IPS-15b (cell line): ENCODE results near the gene TMEM165.
"Not testable (repeated sequence)": the region's sequence is repeated elsewhere in the genome, so short reads cannot be mapped to it uniquely, and the experiment has no call there.

Experiments
- H3K27me3 ChIP-seq: one replicate; pipeline ENCODE4 v1.6.1; 2013; ENCODE audit warnings: low read length; ENCODE audit not compliant: control insufficient read depth, insufficient read depth
- H3K36me3 ChIP-seq: one replicate; pipeline ENCODE4 v1.6.1; 2013; ENCODE audit warnings: low read length; ENCODE audit not compliant: control insufficient read depth, insufficient read depth
- H3K4me1 ChIP-seq: one replicate; pipeline ENCODE4 v1.6.1; 2013; ENCODE audit warnings: mild to moderate bottlenecking, low read length; ENCODE audit not compliant: control insufficient read depth, insufficient read depth
- H3K4me3 ChIP-seq: one replicate; pipeline ENCODE4 v1.5.1; 2013; ENCODE audit warnings: low read depth, low read length
- H3K9ac ChIP-seq: one replicate; pipeline ENCODE4 v1.6.1; 2013; ENCODE audit warnings: low read depth, mild to moderate bottlenecking, low read length
- H3K9me3 ChIP-seq: one replicate; pipeline ENCODE4 v1.6.1; 2013; ENCODE audit warnings: mild to moderate bottlenecking, low read length; ENCODE audit not compliant: control insufficient read depth, insufficient read depth

The TMEM165 gene

DNA sequence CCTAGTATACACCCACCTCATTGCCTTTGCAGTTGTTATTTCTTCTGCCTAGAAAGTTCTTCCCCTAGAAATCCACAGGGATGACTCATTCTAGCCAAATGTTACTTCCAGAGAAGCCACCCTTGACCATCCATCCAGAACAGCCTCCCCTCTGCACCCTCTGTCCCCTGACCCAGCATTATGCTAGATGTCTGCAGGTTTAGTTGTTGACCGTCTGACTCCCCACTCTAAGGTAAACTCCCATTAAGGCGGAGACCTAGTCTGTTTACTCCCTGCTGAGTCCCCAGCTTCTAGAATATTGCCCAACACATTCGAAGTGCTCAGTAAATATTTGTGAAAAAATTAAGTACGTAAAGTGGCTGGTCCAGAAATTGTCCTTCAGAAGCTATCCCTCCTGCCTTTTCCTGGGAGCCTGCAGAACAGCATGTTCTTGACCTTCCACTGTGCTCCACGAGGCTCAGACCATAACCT, 38.7 kb upstream of the TMEM165 start:
- Histone ChIP-seq H3K9ac (no peak overlapping the region), H3K36me3 (peaks cover 3% of the 10 kb centered on the region), H3K4me3 (no peak overlapping the region), H3K9me3 (no peaks in the 10 kb centered on the region), H3K27me3 (no peaks in the 10 kb centered on the region), H3K4me1 (no peaks in the 10 kb centered on the region)

DNA sequence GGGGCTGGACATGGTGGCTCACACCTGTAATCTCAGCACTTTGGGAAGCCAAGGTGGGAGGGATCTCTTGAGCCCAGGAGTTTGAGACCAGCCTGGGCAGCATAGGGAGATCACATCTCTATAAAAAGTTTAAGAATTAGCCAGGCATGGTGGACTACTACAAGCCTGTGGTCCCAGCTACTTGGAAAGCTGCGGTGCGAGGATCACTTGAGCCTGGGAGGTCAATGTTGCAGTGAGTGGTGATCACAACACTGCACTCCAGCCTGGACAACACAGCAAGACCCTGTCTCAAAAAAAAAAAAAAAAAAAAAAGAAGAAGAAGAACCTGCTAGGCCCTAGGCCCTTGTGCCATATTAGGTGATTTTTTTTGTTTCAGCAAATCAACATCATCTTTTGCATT, 37.5 kb upstream of the TMEM165 start:
- H3K36me3 ChIP-seq: peaks cover 3% of the 10 kb centered on the region
- no peak overlapping the region for H3K9ac ChIP-seq
- H3K4me1 ChIP-seq: no peaks in the 10 kb centered on the region
- H3K27me3 ChIP-seq: no peaks in the 10 kb centered on the region
- no peak overlapping the region for H3K4me3 ChIP-seq
- no peaks in the 10 kb centered on the region for H3K9me3 ChIP-seq

DNA sequence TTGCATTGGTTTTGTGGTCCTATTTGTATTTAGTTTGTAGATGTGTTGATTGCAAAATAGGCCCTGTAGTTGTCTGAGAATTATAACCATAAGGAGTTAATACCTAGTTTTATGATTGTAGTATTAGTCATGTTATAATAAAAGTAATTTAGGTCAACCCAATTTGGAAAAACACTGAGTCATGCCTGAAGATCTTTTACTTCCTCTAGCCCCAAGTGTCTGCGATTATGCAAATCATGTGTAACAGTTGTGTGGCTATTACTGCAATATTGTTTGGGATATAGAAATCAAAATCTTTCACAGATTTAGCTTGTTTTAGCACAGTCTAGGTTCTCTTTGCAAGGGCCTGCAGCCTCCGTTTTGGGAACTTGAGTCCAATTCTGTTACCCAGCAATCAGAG, 37.1 kb upstream of the TMEM165 start:
- H3K9me3 ChIP-seq: no peaks in the 10 kb centered on the region
- H3K36me3 ChIP-seq: peaks cover 3% of the 10 kb centered on the region
- no peak overlapping the region for H3K9ac ChIP-seq
- H3K4me1 ChIP-seq: no peaks in the 10 kb centered on the region
- H3K4me3 ChIP-seq: no peak overlapping the region
- no peaks in the 10 kb centered on the region for H3K27me3 ChIP-seq

DNA sequence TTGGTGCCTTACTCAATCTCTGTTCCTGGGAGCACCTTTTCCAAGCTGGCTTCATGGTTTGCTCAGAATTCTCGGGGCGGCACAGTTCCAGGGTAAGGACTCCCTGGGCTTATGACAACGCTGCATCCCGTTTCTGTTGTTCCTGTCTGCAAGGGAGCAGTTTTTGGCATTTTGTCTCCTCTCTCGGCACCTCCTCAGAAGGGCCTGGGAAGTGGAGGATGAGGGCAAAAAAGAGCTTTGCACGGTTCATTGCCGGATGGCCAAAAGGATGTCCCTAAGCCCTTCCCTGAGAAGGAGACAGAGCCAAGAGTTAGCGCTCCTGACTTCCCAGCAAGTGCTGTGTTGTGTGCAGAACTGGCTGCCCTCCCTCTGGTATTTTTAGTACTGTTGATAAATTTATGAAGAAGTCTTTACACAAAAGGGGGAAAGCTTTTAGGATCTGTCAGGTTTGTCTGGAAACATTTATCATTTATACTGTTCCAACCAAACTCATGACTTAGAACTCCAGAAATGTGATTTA, 36.3 kb upstream of the TMEM165 start:
- Histone ChIP-seq H3K9ac (no peak overlapping the region), H3K4me1 (no peaks in the 10 kb centered on the region), H3K27me3 (no peaks in the 10 kb centered on the region), H3K4me3 (no peak overlapping the region), H3K9me3 (no peaks in the 10 kb centered on the region), H3K36me3 (peaks cover 3% of the 10 kb centered on the region)

DNA sequence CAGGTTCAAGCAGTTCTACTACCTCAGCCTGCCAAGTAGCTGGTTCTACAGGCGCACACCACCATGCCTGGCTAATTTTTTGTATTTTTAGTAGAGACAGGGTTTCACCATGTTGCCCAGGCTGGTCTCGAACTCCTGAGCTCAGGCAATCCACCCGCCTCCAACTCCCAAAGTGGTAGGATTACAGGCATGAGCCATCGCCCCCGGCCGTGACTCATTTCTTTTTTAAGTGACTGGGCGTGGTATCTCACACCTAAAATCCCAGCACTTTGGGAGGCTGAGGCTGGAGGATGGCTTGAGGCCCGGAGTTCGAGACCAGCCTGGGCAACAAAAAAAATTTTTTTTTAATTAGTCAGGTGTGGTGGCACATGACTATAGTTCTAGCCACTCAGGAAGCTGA, 32.8 kb upstream of the TMEM165 start:
- not testable (repeated sequence) for H3K4me3 ChIP-seq, H3K27me3 ChIP-seq, H3K9ac ChIP-seq, H3K9me3 ChIP-seq, H3K36me3 ChIP-seq
- H3K4me1 ChIP-seq: peaks cover 24% of the 10 kb centered on the region

DNA sequence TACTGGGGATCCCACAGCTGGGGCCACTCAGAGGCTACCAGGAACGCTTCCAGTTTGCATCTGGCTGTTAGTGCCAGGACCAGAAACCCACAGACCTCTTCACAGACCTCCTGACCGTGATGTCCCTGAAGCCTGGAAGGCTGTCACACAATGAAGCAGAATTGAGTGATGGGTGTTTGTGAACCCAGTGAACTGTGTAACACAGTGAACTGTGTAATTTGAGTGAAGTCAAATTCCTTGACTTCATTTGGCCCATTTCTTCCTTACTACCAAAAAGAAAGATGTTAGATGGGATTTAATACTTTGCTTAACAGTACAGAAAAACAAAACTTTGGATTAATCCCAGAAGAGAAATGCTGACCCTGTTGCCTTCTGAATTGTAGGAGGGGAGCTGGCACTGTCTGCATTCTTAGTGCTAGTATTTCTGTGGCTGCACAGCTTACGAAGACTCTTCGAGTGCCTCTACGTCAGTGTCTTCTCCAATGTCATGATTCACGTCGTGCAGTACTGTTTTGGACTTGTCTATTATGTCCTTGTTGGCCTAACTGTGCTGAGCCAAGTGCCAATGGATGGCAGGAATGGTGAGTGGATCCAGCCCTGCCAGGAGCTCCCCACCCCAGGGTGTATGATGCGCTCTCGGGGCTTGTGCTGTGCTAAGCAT, 31.9 kb upstream of the TMEM165 start:
- H3K9me3 ChIP-seq: no peaks in the 10 kb centered on the region
- no peak overlapping the region for H3K9ac ChIP-seq
- H3K27me3 ChIP-seq: no peaks in the 10 kb centered on the region
- peaks cover 3% of the 10 kb centered on the region for H3K36me3 ChIP-seq
- H3K4me1 ChIP-seq: peaks cover 24% of the 10 kb centered on the region
- no peak overlapping the region for H3K4me3 ChIP-seq

DNA sequence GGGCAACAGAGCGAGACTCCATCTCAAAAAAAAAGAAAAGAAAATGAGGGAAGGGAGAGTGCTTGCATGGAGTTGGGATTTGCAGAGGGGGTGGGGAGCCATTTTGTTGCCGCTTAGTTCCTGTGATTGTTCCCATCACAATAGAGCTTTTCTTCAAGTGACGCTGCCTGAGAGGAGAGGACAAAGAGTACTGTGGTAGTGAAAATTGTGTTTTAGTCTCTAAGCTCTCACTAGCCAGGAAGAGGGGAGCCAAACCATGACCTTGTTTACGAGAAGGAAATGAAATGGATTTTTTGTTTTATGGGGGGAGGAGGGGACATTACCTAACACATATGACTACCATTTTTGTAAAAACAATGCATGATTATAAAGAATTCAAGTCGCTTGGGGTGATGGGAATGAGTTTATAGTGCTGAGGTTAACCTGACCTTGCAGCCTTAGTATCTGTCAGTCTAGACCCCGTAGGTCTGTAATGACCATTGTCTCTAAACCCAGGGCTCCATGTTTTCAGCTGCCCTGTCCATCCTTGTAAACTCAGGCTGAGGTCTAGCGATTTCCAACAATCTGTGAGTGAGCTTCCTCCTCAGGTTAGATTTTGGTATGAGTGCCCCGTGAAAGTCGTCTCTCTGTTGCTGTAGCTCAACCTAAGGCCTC, 30.9 kb upstream of the TMEM165 start:
- Histone ChIP-seq H3K4me1 (peaks cover 24% of the 10 kb centered on the region), H3K4me3 (no peak overlapping the region), H3K9ac (no peak overlapping the region), H3K36me3 (peaks cover 3% of the 10 kb centered on the region), H3K9me3 (no peaks in the 10 kb centered on the region), H3K27me3 (no peaks in the 10 kb centered on the region)

DNA sequence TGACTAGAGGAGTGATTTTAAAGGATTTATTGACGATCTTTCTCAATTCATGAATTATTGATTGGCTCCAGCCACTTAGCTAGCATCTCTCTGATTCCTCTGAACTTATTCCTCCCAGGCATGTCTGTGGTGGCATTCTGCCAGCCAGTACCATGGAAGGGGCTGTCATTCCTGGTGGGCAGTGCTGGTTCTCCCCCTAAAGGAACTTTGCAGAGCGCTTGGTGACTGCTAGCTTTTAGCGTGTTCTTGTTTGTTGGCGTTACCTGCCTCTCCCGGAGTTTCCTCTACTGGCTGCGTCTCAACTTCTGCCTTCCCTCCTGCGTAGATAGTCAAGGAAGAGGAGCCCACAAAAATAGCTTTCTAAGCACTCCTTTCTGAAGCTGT, 30.4 kb upstream of the TMEM165 start:
- H3K4me1 ChIP-seq: peaks cover 24% of the 10 kb centered on the region
- no peak overlapping the region for H3K9ac ChIP-seq
- H3K36me3 ChIP-seq: peaks cover 3% of the 10 kb centered on the region
- no peaks in the 10 kb centered on the region for H3K9me3 ChIP-seq
- H3K4me3 ChIP-seq: no peak overlapping the region
- H3K27me3 ChIP-seq: no peaks in the 10 kb centered on the region

DNA sequence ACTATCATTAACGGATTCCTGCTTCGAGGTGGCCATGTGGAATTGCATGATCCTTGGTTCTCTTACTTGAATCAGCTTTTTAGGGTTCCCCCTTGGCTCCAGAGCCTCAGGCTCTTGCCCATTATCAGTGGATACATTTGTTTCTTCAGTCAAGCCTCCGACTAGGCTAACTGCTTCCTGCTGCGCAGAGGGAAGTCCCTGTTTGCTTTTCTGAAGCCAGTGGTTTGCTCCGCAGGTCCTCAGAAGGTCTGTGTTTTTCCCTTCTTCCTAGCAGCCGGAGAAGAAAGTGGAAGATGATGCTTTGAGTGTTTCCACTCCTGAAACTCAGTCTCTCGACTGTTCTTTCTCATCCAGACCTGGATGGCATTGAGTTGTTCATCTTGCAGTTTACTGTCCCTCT, 29.1 kb upstream of the TMEM165 start:
- Histone ChIP-seq H3K9me3 (no peaks in the 10 kb centered on the region), H3K9ac (no peak overlapping the region), H3K36me3 (no peaks in the 10 kb centered on the region), H3K4me3 (no peak overlapping the region), H3K27me3 (no peaks in the 10 kb centered on the region), H3K4me1 (peaks cover 24% of the 10 kb centered on the region)

DNA sequence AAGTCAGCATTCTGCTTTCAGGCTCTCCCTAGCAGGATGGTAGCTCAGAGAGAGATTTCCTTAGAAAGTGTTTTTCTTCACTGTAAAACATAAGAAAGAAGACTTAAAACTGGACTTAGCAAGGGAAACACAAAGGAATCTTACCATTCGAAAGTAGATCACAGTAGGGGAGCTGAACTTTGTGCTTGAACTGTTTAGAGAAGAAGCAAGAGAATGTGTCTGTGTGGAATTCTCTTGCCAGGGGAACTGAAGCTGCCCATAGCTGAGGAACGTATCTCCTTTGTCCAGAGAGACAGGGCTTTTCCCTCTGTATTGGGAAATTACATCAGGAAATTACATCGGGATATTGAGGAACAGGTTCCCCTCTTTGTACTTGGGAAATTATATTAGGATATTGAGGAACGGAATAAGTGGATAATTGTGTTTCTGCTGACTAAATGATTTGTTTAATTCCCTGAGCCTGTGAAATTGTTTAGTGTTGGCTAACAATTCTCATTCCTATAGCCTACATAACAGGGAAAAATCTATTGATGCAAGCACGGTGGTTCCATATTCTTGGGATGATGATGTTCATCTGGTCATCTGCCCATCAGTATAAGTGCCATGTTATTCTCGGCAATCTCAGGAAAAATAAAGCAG, 28.6 kb upstream of the TMEM165 start:
- Histone ChIP-seq H3K9me3 (no peaks in the 10 kb centered on the region), H3K36me3 (no peaks in the 10 kb centered on the region), H3K4me1 (peaks cover 24% of the 10 kb centered on the region), H3K4me3 (no peak overlapping the region), H3K27me3 (no peaks in the 10 kb centered on the region), H3K9ac (no peak overlapping the region)

DNA sequence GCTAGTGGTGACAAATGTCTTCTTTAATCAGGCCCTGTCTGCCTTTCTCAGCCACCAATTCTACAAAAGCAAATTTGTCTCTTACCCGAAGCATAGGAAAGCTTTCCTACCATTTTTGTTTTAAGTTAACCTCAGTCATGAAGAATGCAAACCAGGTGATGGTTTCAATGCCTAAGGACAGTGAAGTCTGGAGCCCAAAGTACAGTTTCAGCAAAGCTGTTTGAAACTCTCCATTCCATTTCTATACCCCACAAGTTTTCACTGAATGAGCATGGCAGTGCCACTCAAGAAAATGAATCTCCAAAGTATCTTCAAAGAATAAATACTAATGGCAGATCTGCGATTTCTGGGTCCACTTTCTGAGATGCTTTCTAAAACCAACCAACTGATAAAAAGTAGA, 25.8 kb upstream of the TMEM165 start:
- Histone ChIP-seq H3K36me3 (no peaks in the 10 kb centered on the region), H3K4me3 (no peak overlapping the region), H3K9me3 (no peaks in the 10 kb centered on the region), H3K4me1 (peaks cover 20% of the 10 kb centered on the region), H3K27me3 (no peaks in the 10 kb centered on the region), H3K9ac (no peak overlapping the region)

DNA sequence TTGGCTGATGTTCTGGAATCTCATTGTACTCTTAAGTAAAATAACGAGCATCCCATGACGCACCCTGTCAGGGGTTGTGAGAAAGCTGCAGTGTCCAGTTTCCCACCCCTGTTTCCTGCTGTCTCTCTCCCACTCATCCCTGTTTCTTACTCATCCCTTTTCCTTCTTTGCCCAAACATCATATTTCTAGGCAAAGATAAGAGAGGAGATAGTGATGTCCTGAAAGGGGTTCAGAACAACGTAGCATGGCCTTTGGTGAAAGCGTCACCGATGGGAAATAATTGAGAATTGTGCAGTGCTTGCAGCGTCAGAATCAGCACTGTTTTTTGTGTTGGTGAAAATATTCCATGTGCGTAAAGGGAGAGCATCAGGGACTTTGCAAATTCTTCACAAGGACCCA, 23.5 kb upstream of the TMEM165 start:
- Histone ChIP-seq H3K27me3 (no peaks in the 10 kb centered on the region), H3K4me1 (no peaks in the 10 kb centered on the region), H3K36me3 (no peaks in the 10 kb centered on the region), H3K9me3 (no peaks in the 10 kb centered on the region), H3K9ac (no peak overlapping the region), H3K4me3 (no peak overlapping the region)
